Measurements from ENCODE around the gene BTF3.

BTF3 gene

GRCh38 chr5:73531356-73531755 lies 33.1 kb downstream of the BTF3 start:
- DNase-seq (ENCODE audit: extremely low read depth, low read depth), result no peak

GRCh38 chr5:73532195-73532594 lies 34.0 kb downstream of the BTF3 start:
- no peak for TF ChIP-seq CTCF (IDR thresholded peaks at IDR 0.05; ENCODE audit: low read depth, low read length, missing control alignments)
- H3K4me3 ChIP-seq (replicated peaks; ENCODE audit: low read depth, low read length), result no peak overlapping the region
- DNase-seq (ENCODE audit: extremely low read depth, low read depth), result no peak

More at GRCh38 chr5:73531356-73531755, 33.1 kb downstream of the BTF3 start:
- no peak overlapping the region for H3K4me3 ChIP-seq (replicated peaks; ENCODE audit: low read depth, low read length)
- no peak for TF ChIP-seq CTCF (IDR thresholded peaks at IDR 0.05; ENCODE audit: low read depth, low read length, missing control alignments)

- H3K4me3 ChIP-seq (replicated peaks; ENCODE audit: low read depth, low read length), result no peak overlapping the region
- no peak for TF ChIP-seq CTCF (IDR thresholded peaks at IDR 0.05; ENCODE audit: low read depth, low read length, missing control alignments)
- no peak for DNase-seq (ENCODE audit: extremely low read depth, low read depth)
Observed at GRCh38 chr5:73534011-73534644, 35.9 kb downstream of the BTF3 start.

- no peak overlapping the region for H3K4me3 ChIP-seq (replicated peaks; ENCODE audit: low read depth, low read length)
- TF ChIP-seq CTCF (IDR thresholded peaks at IDR 0.05; ENCODE audit: low read depth, low read length, missing control alignments), result no peak
Observed at GRCh38 chr5:73534971-73535370, 36.7 kb downstream of the BTF3 start.

GRCh38 chr5:73539730-73540129 lies 41.5 kb downstream of the BTF3 start:
- DNase-seq (ENCODE audit: extremely low read depth, low read depth), result no peak
- no peak overlapping the region for H3K4me3 ChIP-seq (replicated peaks; ENCODE audit: low read depth, low read length)
- no peak for TF ChIP-seq CTCF (IDR thresholded peaks at IDR 0.05; ENCODE audit: low read depth, low read length, missing control alignments)

More at GRCh38 chr5:73534971-73535370, 36.7 kb downstream of the BTF3 start:
- DNase-seq (ENCODE audit: extremely low read depth, low read depth), result no peak

- no peak overlapping the region for H3K4me3 ChIP-seq (replicated peaks; ENCODE audit: low read depth, low read length)
- no peak for TF ChIP-seq CTCF (IDR thresholded peaks at IDR 0.05; ENCODE audit: low read depth, low read length, missing control alignments)
- peak; percentile 33 for DNase-seq (ENCODE audit: extremely low read depth, low read depth)
Observed at GRCh38 chr5:73540192-73540591, 42.0 kb downstream of the BTF3 start.

GRCh38 chr5:73542020-73542419 lies 43.8 kb downstream of the BTF3 start:
- no peak for DNase-seq (ENCODE audit: extremely low read depth, low read depth)
- TF ChIP-seq CTCF (IDR thresholded peaks at IDR 0.05; ENCODE audit: low read depth, low read length, missing control alignments), result no peak
- no peak overlapping the region for H3K4me3 ChIP-seq (replicated peaks; ENCODE audit: low read depth, low read length)

All from HFF-Myc (cell line).